Activated CD4-positive, alpha-beta T cell treated with anti-CD3 and anti-CD28 coated beads, Interleukin-2, amount 10 ng/mL, durations not matched to agents 7 days and 5 days (primary cell): Measurements from ENCODE around the gene CDC42EP1. TPM values are rescaled to one million over a fixed set of nuclear protein-coding genes. Genes with fewer than 3 reads are reported as not detected.

ENCODE experiments used
- CTCF ChIA-PET: fragments of 350-600 bp; sonication (Branson Sonifier 250); formaldehyde crosslinking; loops from one replicate; lab custom pipeline; 2021; ENCODE audit warnings: antibody characterized with exemption; lab: Charles Lee
- POLR2A ChIA-PET: fragments of 350-600 bp; sonication (Branson Sonifier 250); formaldehyde crosslinking; loops from one replicate; lab custom pipeline; 2021; ENCODE audit warnings: antibody characterized with exemption; lab: Charles Lee
- DNase-seq: peaks from one replicate; pipeline ENCODE4 v3.0.0-alpha.2; 2020
- H3K27ac Mint-ChIP-seq: one replicate; pipeline ENCODE4 v1.8.0; 2021; ENCODE audit warnings: mild to moderate bottlenecking, moderate library complexity, mixed read lengths
- H3K27me3 Mint-ChIP-seq: one replicate; pipeline ENCODE4 v1.8.0; 2021; ENCODE audit warnings: mixed read lengths
- H3K36me3 Mint-ChIP-seq: one replicate; pipeline ENCODE4 v1.8.0; 2021; ENCODE audit warnings: low read depth, mixed read lengths
- H3K4me1 Mint-ChIP-seq: one replicate; pipeline ENCODE4 v1.8.0; 2021; ENCODE audit warnings: mixed read lengths
- H3K4me3 Mint-ChIP-seq: one replicate; pipeline ENCODE4 v1.8.0; 2021; ENCODE audit warnings: mild to moderate bottlenecking, moderate library complexity, mixed read lengths
- H3K9me3 Mint-ChIP-seq: one replicate; pipeline ENCODE4 v1.8.0; 2021; ENCODE audit warnings: mixed read lengths
- total RNA-seq, 2 experiments: library from RNA; stranded (reverse); gene quantifications; one replicate each; pipeline ENCODE4 v1.2.3, GENCODE V29; 2021

CDC42EP1 gene, protein sequence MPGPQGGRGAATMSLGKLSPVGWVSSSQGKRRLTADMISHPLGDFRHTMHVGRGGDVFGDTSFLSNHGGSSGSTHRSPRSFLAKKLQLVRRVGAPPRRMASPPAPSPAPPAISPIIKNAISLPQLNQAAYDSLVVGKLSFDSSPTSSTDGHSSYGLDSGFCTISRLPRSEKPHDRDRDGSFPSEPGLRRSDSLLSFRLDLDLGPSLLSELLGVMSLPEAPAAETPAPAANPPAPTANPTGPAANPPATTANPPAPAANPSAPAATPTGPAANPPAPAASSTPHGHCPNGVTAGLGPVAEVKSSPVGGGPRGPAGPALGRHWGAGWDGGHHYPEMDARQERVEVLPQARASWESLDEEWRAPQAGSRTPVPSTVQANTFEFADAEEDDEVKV
- total RNA-seq = under 1 TPM in 1 of 2 experiments, not detected in 1; 0.30 TPM

DNA sequence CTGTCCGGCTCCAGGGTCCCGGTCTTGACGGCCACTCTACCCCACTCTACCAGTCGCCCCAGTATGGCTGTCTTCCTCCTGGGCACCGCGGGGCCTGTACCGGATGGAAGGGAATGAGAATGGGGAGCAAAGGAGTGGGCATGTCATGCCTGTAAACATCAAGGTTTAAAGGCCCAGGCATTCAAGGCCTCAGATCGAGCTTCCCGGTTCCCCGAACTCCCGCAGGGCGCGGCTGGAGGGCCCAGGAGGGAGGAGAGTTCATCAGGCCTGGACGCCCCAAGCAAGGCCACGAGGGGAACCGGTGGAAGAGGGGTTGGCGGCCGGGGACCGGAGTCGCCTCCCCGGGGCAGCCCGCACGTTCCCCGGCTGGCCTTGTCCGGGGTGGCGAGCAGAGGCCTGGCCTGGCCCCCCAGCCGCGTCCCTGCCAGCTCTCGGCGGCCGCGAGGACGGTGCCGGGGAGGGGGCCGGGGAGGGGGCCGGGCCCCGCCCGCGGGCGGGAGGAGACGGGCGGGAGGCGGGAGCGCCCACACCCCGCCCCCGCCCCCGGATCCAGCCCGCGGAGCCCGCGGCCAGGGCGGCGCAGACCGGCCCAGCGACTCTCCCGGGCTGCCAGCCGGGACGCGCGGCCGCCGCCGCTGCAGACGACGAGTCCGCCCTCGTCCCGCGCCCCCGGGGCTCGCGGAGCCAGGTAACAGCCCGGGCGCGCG lies at the start of gene CDC42EP1:
Gene CDC42EP1, plus strand, starts transcription at position 580 of the 707 bp plus-strand sequence. CDS start 5,870 bp downstream, outside the sequence.
- no peak within 1 kb of the TSS for H3K4me3 Mint-ChIP-seq
- peaks cover 8% of the 10 kb centered on the region for H3K4me1 Mint-ChIP-seq
- H3K36me3 Mint-ChIP-seq = no peaks in the 10 kb centered on the region
- no peak within 1 kb of the TSS for H3K27ac Mint-ChIP-seq
- H3K27me3 Mint-ChIP-seq = peaks cover 74% of the 10 kb centered on the region
- no peaks in the 10 kb centered on the region for H3K9me3 Mint-ChIP-seq
- DNase-seq = no peak
- ChIA-PET CTCF (interaction anchor here (1.0 to 15.9 kb wide), 2 partner anchors 15 to 32 kb away, joined by 3 to 397 read pairs; no protein-coding TSS in a partner anchor), POLR2A (no interaction called here)

DNA sequence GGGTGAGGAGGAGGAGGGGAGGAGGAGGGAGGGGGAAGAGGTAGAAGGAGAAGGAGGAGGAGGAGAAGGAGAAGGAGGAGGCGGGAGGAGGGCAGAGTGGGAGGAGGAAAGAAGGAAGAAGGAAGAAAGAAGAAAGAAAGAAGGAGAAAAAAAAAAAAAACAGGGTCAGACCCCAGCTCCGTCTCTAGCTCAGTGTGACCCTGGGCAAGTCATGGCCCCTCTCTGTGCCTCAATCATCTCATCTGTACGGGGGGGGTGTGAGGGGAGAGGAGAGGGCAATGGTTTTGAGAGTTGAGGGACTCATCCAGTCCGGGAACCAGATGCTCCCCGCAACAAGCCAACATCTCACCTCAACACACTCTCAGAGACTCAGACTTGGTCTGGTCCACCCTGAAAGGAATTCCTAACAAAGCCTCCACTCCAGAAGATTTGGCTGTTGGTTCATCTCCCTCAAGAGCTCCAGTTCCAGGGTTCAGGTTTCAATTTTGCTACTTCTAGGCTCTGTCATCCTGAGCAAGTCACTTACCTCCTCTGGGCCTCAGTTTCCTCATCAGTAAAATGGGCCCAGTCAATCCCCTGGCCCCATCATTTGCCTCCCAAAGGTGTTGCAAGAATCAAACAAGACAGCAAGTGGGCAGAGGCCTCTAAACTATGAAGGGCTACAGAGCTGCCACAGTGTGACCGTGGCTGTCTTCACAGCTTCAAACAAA lies 48.7 kb upstream of the CDC42EP1 start:
- Mint-ChIP-seq H3K27me3 (peaks cover 12% of the 10 kb centered on the region), H3K27ac (no peak overlapping the region), H3K4me3 (no peak overlapping the region), H3K36me3 (no peaks in the 10 kb centered on the region), H3K4me1 (no peaks in the 10 kb centered on the region), H3K9me3 (no peaks in the 10 kb centered on the region)
- POLR2A ChIA-PET = no interaction called here
- DNase-seq = no peak
- CTCF ChIA-PET = interaction anchor here (0.9 to 1.5 kb wide), 2 partner anchors 14 to 33 kb away, joined by 4 to 5 read pairs; no protein-coding TSS in a partner anchor

DNA sequence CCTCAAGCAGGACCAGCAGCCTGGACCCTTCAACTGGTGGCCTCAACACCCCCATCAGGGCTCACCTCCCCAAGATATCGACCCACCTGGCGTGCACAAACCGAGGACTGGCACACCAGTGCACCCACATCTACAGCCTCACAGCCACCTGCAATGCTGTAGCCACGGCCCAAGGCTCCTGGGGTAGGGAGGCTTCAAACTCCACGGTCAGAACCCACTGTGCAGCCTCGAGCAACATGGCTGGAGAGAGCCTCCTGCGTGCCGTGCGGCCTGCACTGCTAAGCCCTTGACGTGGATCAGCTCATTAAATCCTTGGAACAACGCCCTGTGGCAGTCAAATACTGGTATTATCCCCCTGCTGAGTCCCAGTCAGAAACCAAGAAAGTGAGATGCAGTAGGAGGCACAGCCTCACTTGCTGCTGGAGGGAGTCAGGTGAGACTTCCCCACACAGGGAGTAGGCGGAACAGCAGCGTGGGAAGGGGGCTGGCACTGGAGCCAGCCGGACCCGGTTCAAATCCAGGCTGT lies 45.7 kb upstream of the CDC42EP1 start:
- Mint-ChIP-seq H3K27ac (no peak overlapping the region), H3K9me3 (no peaks in the 10 kb centered on the region), H3K27me3 (peaks cover 29% of the 10 kb centered on the region), H3K36me3 (no peaks in the 10 kb centered on the region), H3K4me3 (no peak overlapping the region), H3K4me1 (peaks cover 6% of the 10 kb centered on the region)
- POLR2A ChIA-PET = no interaction called here
- no peak for DNase-seq
- CTCF ChIA-PET = no interaction called here

DNA sequence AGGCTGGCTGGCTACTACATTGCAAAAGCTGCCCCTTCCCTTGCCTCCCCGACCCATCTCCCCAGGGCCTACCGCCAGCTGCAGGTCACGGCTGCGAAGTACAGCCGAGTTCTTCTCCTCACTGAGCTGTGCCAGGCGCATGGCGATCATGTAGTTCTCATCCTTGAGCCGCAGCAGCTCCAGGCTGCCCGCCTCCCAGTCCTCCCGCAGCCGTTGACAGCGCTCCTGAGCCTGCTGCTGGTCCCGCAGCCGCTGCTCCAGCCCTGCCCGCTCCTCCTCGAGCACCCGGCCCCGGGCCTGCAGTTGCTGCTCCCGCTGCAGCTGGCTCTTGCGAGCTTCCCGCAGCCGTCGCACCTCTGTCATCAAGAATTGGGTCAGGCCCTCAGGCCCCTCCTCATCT lies 44.4 kb upstream of the CDC42EP1 start:
- no peak overlapping the region for H3K4me3 Mint-ChIP-seq
- peaks cover 9% of the 10 kb centered on the region for H3K4me1 Mint-ChIP-seq
- POLR2A ChIA-PET = no interaction called here
- no peak for DNase-seq
- CTCF ChIA-PET = interaction anchor here (1.0 kb wide), 1 partner anchor 10 kb away, joined by 3 read pairs; no protein-coding TSS in a partner anchor
- no peaks in the 10 kb centered on the region for H3K36me3 Mint-ChIP-seq
- no peaks in the 10 kb centered on the region for H3K9me3 Mint-ChIP-seq
- no peak overlapping the region for H3K27ac Mint-ChIP-seq
- H3K27me3 Mint-ChIP-seq = peaks cover 39% of the 10 kb centered on the region

DNA sequence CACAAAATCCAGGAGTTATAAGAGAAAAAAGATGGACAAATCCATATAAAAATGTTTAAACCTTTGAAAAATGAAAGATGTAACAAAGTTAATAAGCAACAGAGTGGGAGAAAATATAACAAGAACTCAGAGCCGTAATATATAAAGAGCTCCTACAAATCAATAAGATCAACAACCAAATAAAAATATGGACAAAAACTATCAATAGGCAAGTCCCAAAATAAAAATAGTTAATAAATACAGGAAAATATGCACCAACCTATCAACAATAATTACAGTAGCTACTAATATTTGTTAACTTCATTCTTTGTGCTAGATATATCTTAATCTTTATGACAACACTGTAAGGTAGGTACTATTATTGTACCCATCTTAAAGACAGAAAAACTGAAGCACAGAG lies 43.8 kb upstream of the CDC42EP1 start:
- Mint-ChIP-seq H3K36me3 (no peaks in the 10 kb centered on the region), H3K27me3 (peaks cover 44% of the 10 kb centered on the region), H3K4me1 (peaks cover 9% of the 10 kb centered on the region), H3K27ac (no peak overlapping the region), H3K4me3 (no peak overlapping the region), H3K9me3 (no peaks in the 10 kb centered on the region)
- DNase-seq = no peak
- CTCF ChIA-PET = interaction anchor here (1.0 kb wide), 1 partner anchor 10 kb away, joined by 3 read pairs; no protein-coding TSS in a partner anchor
- POLR2A ChIA-PET = no interaction called here

DNA sequence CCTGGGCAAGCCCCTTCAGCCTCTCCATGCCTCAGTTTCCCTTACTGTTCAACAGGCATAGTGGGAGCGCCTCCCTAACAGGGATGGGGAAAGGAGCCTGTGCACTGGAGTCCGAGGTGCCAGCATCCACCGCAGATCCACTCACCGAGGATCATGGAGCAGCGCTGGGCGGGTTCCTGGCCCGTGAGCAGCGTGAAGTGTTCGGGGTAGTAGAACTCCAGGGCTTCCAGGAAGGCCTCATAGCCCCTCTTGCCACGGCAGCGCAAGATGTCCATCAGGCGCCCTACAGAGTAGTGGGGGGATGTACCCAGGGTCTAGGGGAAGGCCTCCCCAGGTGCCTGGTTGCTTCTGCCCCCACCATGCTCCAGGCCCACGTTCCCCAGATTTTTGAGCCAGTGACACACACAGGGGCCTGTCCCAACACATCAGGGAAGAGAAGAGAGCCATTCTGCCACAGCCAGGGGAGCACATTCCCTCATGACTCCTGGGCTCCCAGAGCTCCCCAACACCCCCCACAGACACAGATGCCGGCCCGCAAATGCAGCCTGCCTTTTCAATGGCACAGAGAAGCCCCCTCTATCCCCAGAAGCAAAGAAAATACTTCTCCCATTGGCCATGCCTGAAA lies 42.3 kb upstream of the CDC42EP1 start:
- peaks cover 57% of the 10 kb centered on the region for H3K27me3 Mint-ChIP-seq
- ChIA-PET CTCF (interaction anchor here (1.1 to 2.1 kb wide), 3 partner anchors 9 to 49 kb away, joined by 3 to 6 read pairs (median 5); no protein-coding TSS in a partner anchor), POLR2A (no interaction called here)
- peaks cover 9% of the 10 kb centered on the region for H3K4me1 Mint-ChIP-seq
- H3K27ac Mint-ChIP-seq = no peak overlapping the region
- H3K36me3 Mint-ChIP-seq = no peaks in the 10 kb centered on the region
- DNase-seq = no peak
- peak overlapping the region; percentile 26 for H3K4me3 Mint-ChIP-seq
- no peaks in the 10 kb centered on the region for H3K9me3 Mint-ChIP-seq

DNA sequence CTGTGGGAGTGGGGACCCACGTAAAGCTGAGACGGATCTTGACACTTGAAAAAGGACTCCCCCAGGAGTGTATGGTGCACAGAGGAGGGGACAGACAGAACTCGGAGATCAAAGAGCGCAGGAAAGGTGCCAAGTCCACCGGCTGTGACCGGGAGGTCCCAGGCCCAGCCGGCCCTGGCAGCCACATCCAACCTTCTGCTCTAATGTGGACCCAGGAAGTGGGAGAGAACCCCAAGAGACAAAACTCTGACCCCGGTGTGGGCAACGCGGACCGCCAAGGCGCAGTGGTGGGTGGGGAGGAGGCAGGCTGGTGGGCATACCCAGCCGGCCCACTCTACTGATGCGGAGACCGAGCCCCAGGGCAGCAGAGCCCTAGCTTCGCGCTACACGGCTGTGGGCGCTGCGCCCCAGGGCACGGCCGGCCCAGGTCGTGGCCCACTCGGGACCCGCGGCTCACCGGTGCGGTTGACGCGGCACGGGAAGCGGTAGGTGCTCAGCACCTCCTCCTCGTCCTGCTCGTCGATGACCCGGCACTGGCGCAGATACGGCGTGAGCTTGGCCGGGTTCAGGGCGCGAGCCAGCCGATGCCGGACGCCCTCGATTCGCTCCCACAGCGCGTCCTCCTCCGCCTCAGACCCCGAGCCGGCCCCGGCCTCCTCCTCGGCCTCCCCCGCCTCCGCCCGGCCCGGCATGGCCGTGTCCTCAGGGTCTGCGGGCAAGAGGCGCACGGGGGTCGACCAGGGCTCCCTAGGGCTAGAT lies 41.6 kb upstream of the CDC42EP1 start:
- Mint-ChIP-seq H3K4me3 (peak overlapping the region; percentile 26), H3K27me3 (peaks cover 61% of the 10 kb centered on the region), H3K9me3 (no peaks in the 10 kb centered on the region), H3K27ac (no peak overlapping the region), H3K36me3 (no peaks in the 10 kb centered on the region), H3K4me1 (peaks cover 9% of the 10 kb centered on the region)
- CTCF ChIA-PET = interaction anchor here (1.1 to 2.1 kb wide), 5 partner anchors 10 to 48 kb away, joined by 3 to 6 read pairs (median 5); no protein-coding TSS in a partner anchor
- POLR2A ChIA-PET = no interaction called here
- DNase-seq = no peak

DNA sequence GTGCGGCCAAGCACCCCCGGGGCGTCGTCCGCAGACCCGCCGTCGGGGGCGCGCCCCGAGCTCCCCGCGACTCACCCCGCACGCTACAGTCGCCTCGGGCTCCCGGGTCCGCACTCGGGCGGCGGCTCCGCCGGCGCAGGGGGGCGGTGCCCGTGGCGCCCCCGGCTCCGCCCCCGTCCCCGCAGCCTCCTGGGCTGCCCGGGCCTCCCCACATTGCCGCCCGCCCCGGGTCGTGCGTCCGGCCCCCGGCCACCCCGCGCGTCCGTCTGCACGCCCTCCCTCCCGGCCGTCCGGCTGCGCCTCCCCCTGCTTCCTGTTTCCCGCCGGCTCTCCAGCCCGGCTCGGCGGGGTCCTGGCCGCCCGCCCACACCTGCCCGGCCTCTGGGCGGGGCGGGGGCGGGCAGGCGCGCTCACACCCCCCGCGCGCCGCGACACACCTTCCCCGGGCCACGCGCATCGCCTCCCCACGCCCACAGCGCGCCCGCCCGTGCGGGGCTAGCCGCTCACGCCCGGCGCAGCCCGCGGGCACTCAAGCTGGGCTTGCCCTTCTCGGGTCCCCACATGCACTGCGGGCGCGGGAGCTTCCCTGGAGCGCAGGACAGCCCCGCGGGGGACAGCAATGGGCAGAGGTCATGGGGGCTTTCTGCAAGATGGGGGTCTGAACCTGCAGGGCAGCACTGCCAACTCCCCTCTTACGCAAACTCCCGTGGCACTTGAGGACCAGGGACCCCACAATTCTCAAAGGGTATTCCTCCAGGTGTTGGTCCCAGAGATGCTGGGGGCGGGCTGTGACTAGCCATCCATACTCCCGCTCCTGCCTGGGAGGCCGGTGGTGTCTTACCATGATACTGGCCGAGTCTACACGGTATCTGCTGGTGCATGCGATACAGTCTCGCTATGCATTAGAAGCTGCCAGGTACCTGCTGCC lies 40.7 kb upstream of the CDC42EP1 start, which contains the start of gene CARD10:
Gene CARD10, minus strand, starts transcription at position 148 of the 928 bp plus-strand sequence. CDS start 215 bp downstream, outside the sequence.
- no peak within 1 kb of the TSS for H3K27ac Mint-ChIP-seq
- H3K4me3 Mint-ChIP-seq = peak within 1 kb of the TSS; percentile 38
- CTCF ChIA-PET = interaction anchor here (1.1 to 2.1 kb wide), 6 partner anchors 11 to 47 kb away, joined by 3 to 6 read pairs (median 4); no protein-coding TSS in a partner anchor
- POLR2A ChIA-PET = no interaction called here
- no peaks in the 10 kb centered on the region for H3K36me3 Mint-ChIP-seq
- H3K27me3 Mint-ChIP-seq = peaks cover 63% of the 10 kb centered on the region
- H3K4me1 Mint-ChIP-seq = peaks cover 9% of the 10 kb centered on the region
- no peak for DNase-seq
- no peaks in the 10 kb centered on the region for H3K9me3 Mint-ChIP-seq

DNA sequence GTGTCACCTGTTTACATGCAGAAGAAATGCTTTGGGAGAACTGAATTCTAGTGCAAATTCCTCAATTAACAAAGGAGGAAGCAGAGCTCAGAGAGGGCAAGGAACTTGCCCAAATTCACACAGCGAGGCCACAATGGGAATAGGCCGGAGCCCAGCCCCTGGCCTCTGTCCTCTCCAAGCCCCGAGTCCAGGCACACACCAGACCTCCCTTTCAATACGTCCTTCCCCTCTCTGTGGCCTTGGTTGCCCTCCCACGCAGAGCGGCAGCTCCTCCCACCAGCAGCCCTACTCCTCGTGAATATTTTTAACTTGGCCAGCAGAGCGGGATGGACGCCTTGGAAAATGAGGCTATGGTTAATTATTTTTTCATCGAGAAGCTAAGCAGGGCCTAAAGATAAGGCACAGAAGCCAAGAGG lies 39.5 kb upstream of the CDC42EP1 start:
- Mint-ChIP-seq H3K36me3 (no peaks in the 10 kb centered on the region), H3K4me3 (no peak overlapping the region), H3K9me3 (no peaks in the 10 kb centered on the region), H3K4me1 (peaks cover 9% of the 10 kb centered on the region), H3K27ac (no peak overlapping the region), H3K27me3 (peaks cover 63% of the 10 kb centered on the region)
- CTCF ChIA-PET = interaction anchor here (1.6 kb wide), 1 partner anchor 18 kb away, joined by 3 read pairs; no protein-coding TSS in a partner anchor
- no peak for DNase-seq
- POLR2A ChIA-PET = interaction anchor here (0.7 kb wide), 1 partner anchor 142 kb away, joined by 3 read pairs; no protein-coding TSS in a partner anchor

DNA sequence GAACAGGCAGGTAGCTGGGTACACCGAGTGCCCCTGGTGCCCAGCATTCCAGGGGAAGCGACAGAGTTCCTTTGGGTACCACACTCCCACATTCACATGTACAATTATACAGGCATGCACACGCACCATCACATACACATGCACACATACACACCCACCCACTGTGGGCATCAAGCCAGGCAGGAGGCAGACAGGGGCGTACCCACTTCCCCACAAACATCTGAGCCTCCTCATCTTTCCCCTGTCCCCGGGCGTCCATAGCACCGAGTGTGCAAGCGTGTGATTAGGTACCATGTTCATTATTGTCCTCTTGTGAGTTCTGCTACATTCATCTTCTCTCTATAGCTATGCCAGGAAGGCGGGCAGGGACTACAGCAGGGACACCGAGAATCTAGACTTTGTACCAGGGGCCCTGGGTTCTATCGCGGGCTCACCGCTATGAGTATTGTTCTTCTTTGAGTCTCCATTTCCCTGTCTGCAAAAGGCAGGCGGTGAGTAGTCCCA lies 39.0 kb upstream of the CDC42EP1 start:
- POLR2A ChIA-PET = interaction anchor here (0.7 kb wide), 1 partner anchor 142 kb away, joined by 3 read pairs; no protein-coding TSS in a partner anchor
- H3K4me1 Mint-ChIP-seq = peaks cover 9% of the 10 kb centered on the region
- no peaks in the 10 kb centered on the region for H3K9me3 Mint-ChIP-seq
- H3K4me3 Mint-ChIP-seq = no peak overlapping the region
- CTCF ChIA-PET = interaction anchor here (0.7 to 1.6 kb wide), 2 partner anchors 16 to 17 kb away, joined by 3 to 4 read pairs; no protein-coding TSS in a partner anchor
- no peak overlapping the region for H3K27ac Mint-ChIP-seq
- DNase-seq = no peak
- H3K36me3 Mint-ChIP-seq = no peaks in the 10 kb centered on the region
- peaks cover 61% of the 10 kb centered on the region for H3K27me3 Mint-ChIP-seq
